Measurements from ENCODE around the gene ZNF107. TPM values are rescaled to one million over a fixed set of nuclear protein-coding genes. Genes with fewer than 3 reads are reported as not detected.
A peak's percentile ranks its signal among the peaks of the same experiment; 100 is the strongest.

Gene ZNF107
- total and polyA plus RNA-seq, 2 experiments from 2014 or later: 14.8 to 55.3 TPM

GRCh38 chr7:64621656-64622055 lies 44.3 kb upstream of the ZNF107 start:
- H3K27me3 Mint-ChIP-seq (ENCODE audit: insufficient read depth, low read depth, poor library complexity): peaks cover 6% of the 10 kb centered on the region
- no peaks in the 10 kb centered on the region for H4K20me1 ChIP-seq (replicated peaks; ENCODE audit: insufficient read depth)

More at GRCh38 chr7:64621656-64622055, 44.3 kb upstream of the ZNF107 start:
- TF ChIP-seq ZNF462 (CRISPR knock-in tag; IDR thresholded peaks at IDR 0.05) (no peak), CREB1 (CRISPR knock-in tag; IDR thresholded peaks at IDR 0.05; ENCODE audit: low read depth) (no peak), STAT1 (IDR thresholded peaks at IDR 0.05; ENCODE audit: unreplicated experiment) (no peak), JUNB (IDR thresholded peaks at IDR 0.05; ENCODE audit: unreplicated experiment) (no peak), ZNF331 (CRISPR knock-in tag; IDR thresholded peaks at IDR 0.05; ENCODE audit: low read depth) (no peak)
- TF ChIP-seq, protein P1, sequence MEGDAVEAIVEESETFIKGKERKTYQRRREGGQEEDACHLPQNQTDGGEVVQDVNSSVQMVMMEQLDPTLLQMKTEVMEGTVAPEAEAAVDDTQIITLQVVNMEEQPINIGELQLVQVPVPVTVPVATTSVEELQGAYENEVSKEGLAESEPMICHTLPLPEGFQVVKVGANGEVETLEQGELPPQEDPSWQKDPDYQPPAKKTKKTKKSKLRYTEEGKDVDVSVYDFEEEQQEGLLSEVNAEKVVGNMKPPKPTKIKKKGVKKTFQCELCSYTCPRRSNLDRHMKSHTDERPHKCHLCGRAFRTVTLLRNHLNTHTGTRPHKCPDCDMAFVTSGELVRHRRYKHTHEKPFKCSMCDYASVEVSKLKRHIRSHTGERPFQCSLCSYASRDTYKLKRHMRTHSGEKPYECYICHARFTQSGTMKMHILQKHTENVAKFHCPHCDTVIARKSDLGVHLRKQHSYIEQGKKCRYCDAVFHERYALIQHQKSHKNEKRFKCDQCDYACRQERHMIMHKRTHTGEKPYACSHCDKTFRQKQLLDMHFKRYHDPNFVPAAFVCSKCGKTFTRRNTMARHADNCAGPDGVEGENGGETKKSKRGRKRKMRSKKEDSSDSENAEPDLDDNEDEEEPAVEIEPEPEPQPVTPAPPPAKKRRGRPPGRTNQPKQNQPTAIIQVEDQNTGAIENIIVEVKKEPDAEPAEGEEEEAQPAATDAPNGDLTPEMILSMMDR (conservative IDR thresholded peaks at IDR 0.05; ENCODE audit: low read depth in 2 of 2): 0 out of 4 replicates have a peak, but pooled peaks of 1 of the 2 experiments have one; percentile 19
- TF ChIP-seq, protein P2, sequence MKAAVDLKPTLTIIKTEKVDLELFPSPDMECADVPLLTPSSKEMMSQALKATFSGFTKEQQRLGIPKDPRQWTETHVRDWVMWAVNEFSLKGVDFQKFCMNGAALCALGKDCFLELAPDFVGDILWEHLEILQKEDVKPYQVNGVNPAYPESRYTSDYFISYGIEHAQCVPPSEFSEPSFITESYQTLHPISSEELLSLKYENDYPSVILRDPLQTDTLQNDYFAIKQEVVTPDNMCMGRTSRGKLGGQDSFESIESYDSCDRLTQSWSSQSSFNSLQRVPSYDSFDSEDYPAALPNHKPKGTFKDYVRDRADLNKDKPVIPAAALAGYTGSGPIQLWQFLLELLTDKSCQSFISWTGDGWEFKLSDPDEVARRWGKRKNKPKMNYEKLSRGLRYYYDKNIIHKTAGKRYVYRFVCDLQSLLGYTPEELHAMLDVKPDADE (IDR thresholded peaks at IDR 0.05): no peak
- Histone ChIP-seq H3K4me1 (ENCODE audit: insufficient read depth) (no peaks in the 10 kb centered on the region), H3K27ac (ENCODE audit: low read depth) (no peak overlapping the region), H3F3A (replicated peaks; ENCODE audit: low read depth) (no peaks in the 10 kb centered on the region), H3K36me3 (ENCODE audit: insufficient read depth) (no peaks in the 10 kb centered on the region; the same call in 1 of the 2 replicates), H3K4me3 (no peak overlapping the region), H3K9me2 (ENCODE audit: insufficient read depth) (no peaks in the 10 kb centered on the region), H3K4me2 (no peak overlapping the region), H3K79me2 (replicated peaks; ENCODE audit: insufficient read depth) (no peaks in the 10 kb centered on the region), H3K27me3 (ENCODE audit: insufficient read depth) (no peaks in the 10 kb centered on the region), H2AFZ (no peak overlapping the region)
- Mint-ChIP-seq H3K36me3 (ENCODE audit: low read depth) (peaks cover 17% of the 10 kb centered on the region; the same call in 1 of the 3 replicates), H3K9me3 (peaks cover 94% of the 10 kb centered on the region), H3K27ac (no peak overlapping the region), H3K4me1 (peaks cover 4% of the 10 kb centered on the region; the same call in 1 of the 3 replicates), H3K4me3 (no peak overlapping the region)
- DNase-seq (ENCODE audit: low spot score): no peak
- ATAC-seq: no peak
